ENCODE measurements around the gene FN1. TPM values are rescaled to one million over a fixed set of nuclear protein-coding genes. Genes with fewer than 3 reads are reported as not detected.

Gene FN1
- total RNA-seq, 6 donors from 2014 or later: 310 to 1,686 (median 1,133) TPM

DNA sequence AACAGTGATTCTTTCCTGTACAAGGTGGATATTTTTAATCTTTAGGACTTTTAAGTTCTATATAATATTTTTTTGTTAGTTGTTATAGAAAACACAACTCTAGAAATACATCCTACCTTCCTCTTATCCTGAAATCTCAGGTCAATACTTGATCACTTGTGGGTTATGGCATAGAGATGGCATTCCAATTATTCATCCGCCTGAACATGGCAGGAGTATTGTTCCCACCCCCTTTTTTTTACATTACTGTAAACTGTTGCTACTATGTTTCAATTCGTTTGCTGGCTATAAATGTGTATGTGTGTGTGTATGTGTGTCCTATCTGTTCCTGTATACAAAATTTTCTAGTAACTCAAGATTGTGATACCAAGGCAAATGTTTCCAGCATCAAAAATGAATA lies 43.3 kb upstream of the FN1 start:
- ATAC-seq (ENCODE audit: low FRiP score in 2 of 2) (no peak), DNase-seq (no peak)
- H3K36me3 ChIP-seq: no peaks in the 10 kb centered on the region
- TF ChIP-seq POLR2A (IDR thresholded peaks at IDR 0.05): no peak
- no peak for TF ChIP-seq EP300 (IDR thresholded peaks at IDR 0.05)
- TF ChIP-seq POLR2AphosphoS5 (IDR thresholded peaks at IDR 0.05): no peak
- TF ChIP-seq, protein P1, sequence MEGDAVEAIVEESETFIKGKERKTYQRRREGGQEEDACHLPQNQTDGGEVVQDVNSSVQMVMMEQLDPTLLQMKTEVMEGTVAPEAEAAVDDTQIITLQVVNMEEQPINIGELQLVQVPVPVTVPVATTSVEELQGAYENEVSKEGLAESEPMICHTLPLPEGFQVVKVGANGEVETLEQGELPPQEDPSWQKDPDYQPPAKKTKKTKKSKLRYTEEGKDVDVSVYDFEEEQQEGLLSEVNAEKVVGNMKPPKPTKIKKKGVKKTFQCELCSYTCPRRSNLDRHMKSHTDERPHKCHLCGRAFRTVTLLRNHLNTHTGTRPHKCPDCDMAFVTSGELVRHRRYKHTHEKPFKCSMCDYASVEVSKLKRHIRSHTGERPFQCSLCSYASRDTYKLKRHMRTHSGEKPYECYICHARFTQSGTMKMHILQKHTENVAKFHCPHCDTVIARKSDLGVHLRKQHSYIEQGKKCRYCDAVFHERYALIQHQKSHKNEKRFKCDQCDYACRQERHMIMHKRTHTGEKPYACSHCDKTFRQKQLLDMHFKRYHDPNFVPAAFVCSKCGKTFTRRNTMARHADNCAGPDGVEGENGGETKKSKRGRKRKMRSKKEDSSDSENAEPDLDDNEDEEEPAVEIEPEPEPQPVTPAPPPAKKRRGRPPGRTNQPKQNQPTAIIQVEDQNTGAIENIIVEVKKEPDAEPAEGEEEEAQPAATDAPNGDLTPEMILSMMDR (IDR thresholded peaks at IDR 0.05): no peak
- no peak overlapping the region for H3K27ac ChIP-seq
- H3K4me1 ChIP-seq: no peaks in the 10 kb centered on the region
- H3K27me3 ChIP-seq: no peaks in the 10 kb centered on the region
- WGBS, 2 donors: 81 to 88% methylated on average over 2 of the region's 2 CpGs
- H3K9me3 ChIP-seq: no peaks in the 10 kb centered on the region
- no peak overlapping the region for H3K4me3 ChIP-seq

DNA sequence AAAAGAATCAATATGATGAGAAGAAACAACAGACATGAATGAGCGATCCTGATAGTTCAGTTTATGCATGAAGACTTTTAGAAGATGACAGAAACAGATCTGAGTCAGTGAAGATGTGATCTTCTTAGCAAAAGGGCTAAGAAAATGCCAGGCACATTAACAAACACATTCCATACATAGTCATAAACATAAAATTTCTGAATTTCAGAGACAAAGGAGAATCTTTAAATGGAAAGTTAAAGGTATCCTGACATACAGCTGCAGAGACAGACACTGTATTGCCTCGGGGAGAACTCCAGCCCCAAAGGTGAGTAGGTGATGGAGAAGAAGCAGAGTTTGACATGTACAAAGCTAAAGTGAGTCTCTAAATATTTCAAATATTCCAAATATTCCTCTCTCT lies 40.6 kb upstream of the FN1 start:
- WGBS, 2 donors: 77 to 83% methylated on average over 2 of the region's 2 CpGs
- H3K27ac ChIP-seq: no peak overlapping the region
- H3K27me3 ChIP-seq: no peaks in the 10 kb centered on the region
- ATAC-seq (ENCODE audit: low FRiP score in 2 of 2) (no peak), DNase-seq (no peak)
- TF ChIP-seq EP300 (IDR thresholded peaks at IDR 0.05): no peak
- H3K4me1 ChIP-seq: no peaks in the 10 kb centered on the region
- H3K9me3 ChIP-seq: no peaks in the 10 kb centered on the region
- H3K36me3 ChIP-seq: no peaks in the 10 kb centered on the region
- no peak overlapping the region for H3K4me3 ChIP-seq

DNA sequence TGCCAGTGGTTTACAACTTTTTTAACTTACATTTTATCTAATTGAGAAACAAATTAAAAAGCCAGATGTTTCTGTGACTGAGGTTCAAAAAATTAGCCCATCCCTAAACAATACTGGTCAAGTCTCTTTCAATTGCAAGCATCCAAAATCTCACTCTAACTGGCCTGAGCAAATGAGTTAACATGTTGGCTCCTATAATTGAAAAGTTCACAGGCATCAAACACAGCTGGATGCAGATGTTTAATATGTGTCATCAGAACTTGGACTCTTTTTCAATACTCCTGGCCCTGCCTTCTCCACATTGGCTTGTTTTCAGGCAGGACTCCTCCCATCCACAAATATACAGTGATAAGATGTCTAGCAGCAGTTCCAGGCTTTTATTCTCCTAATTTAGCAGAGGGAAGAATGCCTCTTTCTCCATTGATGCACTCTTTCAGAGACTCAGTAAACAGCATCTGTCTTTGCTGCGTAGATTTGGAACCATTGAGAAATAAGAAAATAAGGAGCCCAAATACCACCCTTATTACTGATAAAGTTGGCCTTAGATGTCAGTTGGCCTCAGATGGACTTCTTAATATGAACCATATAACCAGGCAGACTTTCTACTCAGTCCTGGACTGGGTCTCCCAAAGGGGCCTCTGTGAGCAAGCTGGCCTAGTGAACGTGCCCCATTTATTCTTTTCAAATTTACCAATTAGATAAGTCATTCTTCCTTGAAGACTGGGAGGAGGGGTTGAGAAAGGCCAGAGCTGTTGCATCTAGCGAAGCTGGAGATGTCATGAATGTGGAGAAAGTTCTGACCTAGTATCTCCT lies 30.4 kb upstream of the FN1 start:
- H3K27me3 ChIP-seq: no peaks in the 10 kb centered on the region
- H3K9me3 ChIP-seq: no peaks in the 10 kb centered on the region
- no peaks in the 10 kb centered on the region for H3K36me3 ChIP-seq
- DNase-seq (no peak), ATAC-seq (ENCODE audit: low FRiP score in 2 of 2) (peak; percentile 61 to 88)
- 74% methylated on average over 3 of the region's 3 CpGs for WGBS, 2 donors
- no peaks in the 10 kb centered on the region for H3K4me1 ChIP-seq
- H3K4me3 ChIP-seq: no peak overlapping the region
- no peak overlapping the region for H3K27ac ChIP-seq
- no peak for TF ChIP-seq EP300 (IDR thresholded peaks at IDR 0.05)
- no peak for TF ChIP-seq POLR2A (IDR thresholded peaks at IDR 0.05)
- no peak for TF ChIP-seq POLR2AphosphoS5 (IDR thresholded peaks at IDR 0.05)
- TF ChIP-seq, protein P1 (IDR thresholded peaks at IDR 0.05): no peak

DNA sequence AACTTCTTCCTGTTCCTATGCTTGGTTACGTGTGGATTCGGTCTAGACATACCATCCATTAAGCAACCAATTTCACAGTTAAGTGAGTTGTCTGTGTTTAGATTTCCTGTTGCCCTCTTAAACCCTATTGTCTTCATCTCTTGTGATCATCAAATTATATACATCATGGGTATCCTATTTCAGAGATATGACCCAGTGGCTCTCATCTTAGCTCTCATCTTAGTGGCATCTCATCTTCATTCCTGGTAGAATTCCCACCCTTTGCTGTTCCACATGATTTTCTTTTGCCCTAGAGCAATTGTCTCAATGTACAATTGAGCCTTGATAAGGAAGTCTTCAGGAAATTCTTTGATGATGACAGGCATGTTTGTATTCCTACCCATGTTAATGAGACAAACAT lies 29.4 kb upstream of the FN1 start:
- Histone ChIP-seq H3K27ac (no peak overlapping the region), H3K4me3 (no peak overlapping the region), H3K36me3 (no peaks in the 10 kb centered on the region), H3K4me1 (no peaks in the 10 kb centered on the region), H3K9me3 (no peaks in the 10 kb centered on the region), H3K27me3 (no peaks in the 10 kb centered on the region)
- ATAC-seq (ENCODE audit: low FRiP score in 2 of 2) (no peak), DNase-seq (no peak)
- 64 to 67% methylated on average over 2 of the region's 2 CpGs for WGBS, 2 donors
- no peak for TF ChIP-seq EP300 (IDR thresholded peaks at IDR 0.05)
- TF ChIP-seq POLR2AphosphoS5 (IDR thresholded peaks at IDR 0.05): no peak
- TF ChIP-seq POLR2A (IDR thresholded peaks at IDR 0.05): no peak
- TF ChIP-seq, protein P1 (IDR thresholded peaks at IDR 0.05): no peak

DNA sequence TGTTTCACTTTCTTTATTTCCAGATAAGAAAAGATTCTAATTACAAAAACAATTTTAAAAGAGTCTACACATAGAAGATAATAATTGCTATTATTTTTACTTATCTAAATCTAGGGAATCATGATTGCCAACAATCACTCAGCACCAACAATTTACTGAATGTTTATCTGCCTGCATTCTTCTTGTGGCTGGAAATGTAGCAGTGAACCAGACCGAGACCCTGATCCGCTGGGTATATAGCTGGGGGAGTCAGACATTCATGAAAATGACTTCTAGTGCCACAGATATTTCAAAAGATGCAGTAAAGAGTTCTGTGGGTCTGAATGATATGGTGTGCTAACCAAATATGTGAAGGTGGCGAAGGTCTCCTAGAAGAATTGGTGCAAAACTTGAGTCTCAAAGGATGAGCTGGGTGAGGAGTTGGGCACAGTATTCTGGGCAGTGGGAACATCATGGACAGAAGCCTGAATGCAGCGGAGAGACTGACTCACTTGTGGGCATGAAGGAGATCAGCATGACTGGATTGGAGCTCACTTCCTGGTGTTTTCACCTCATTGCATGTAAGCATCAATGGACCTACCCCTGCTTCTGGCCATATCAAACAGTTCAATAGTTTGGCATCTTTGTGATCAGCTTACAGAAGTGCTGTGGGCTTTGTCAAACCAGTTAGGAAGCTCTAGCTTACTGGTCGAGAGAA lies 26.1 kb upstream of the FN1 start:
- ATAC-seq (ENCODE audit: low FRiP score in 2 of 2): no peak
- no peak overlapping the region for H3K27ac ChIP-seq

More for the DNA sequence above, 26.1 kb upstream of the FN1 start:
- no peaks in the 10 kb centered on the region for H3K4me1 ChIP-seq
- WGBS, 2 donors: 76 to 78% methylated on average over 5 of the region's 5 CpGs
- TF ChIP-seq POLR2AphosphoS5 (IDR thresholded peaks at IDR 0.05): no peak
- DNase-seq: no peak
- H3K36me3 ChIP-seq: no peaks in the 10 kb centered on the region
- no peaks in the 10 kb centered on the region for H3K27me3 ChIP-seq
- H3K4me3 ChIP-seq: no peak overlapping the region
- H3K9me3 ChIP-seq: no peaks in the 10 kb centered on the region
